C4-2B (cell line): ENCODE results near the gene TOP2B.

Experiments used
- CTCF ChIP-seq: fragments of 450-650 bp; conservative IDR thresholded peaks from 2 replicates; pipeline ENCODE4 v1.5.1; 2017; ENCODE audit warnings: mild to moderate bottlenecking
- ZFX ChIP-seq: fragments of 450-650 bp; IDR thresholded peaks from 2 replicates; pipeline ENCODE4 v1.6.1; 2017

GRCh38 chr3:25557694-25558093 lies 107.0 kb downstream of the TOP2B start:
- TF ChIP-seq CTCF: no peak
- TF ChIP-seq ZFX: no peak
